ENCODE data around the gene CGN.

The CGN gene

GRCh38 chr1:151526735-151527525, 15.7 kb downstream of the CGN start:
- DNase-seq = no peak

- no peak for DNase-seq
Measured at GRCh38 chr1:151529211-151529702, 18.1 kb downstream of the CGN start.

- no peak for DNase-seq
Measured at GRCh38 chr1:151529781-151530180, 18.6 kb downstream of the CGN start.

GRCh38 chr1:151530461-151530860, 19.3 kb downstream of the CGN start:
- DNase-seq = no peak

- no peak for DNase-seq
Measured at GRCh38 chr1:151533870-151534269, 22.7 kb downstream of the CGN start.

- DNase-seq = peak; percentile 69
Measured at GRCh38 chr1:151534662-151535278, 23.6 kb downstream of the CGN start.

- no peak for DNase-seq
Measured at GRCh38 chr1:151535326-151536271, 24.4 kb downstream of the CGN start.

- no peak for DNase-seq
Measured at GRCh38 chr1:151536499-151536898, 25.3 kb downstream of the CGN start.

GRCh38 chr1:151537112-151537511, 25.9 kb downstream of the CGN start:
- DNase-seq = no peak

GRCh38 chr1:151539321-151540020, 28.3 kb downstream of the CGN start:
- peak; percentile 63 for DNase-seq

- DNase-seq = peak; percentile 95
Measured at GRCh38 chr1:151540021-151540981, 29.1 kb downstream of the CGN start, which contains the start of gene TUFT1. Gene TUFT1, plus strand, starts transcription at chr1:151540309. Its CDS starts 58 bp downstream, at chr1:151540367.

GRCh38 chr1:151540982-151541377, 29.8 kb downstream of the CGN start:
- no peak for DNase-seq

GRCh38 chr1:151541752-151542151, 30.6 kb downstream of the CGN start:
- DNase-seq = no peak

- no peak for DNase-seq
Measured at GRCh38 chr1:151542710-151543129, 31.5 kb downstream of the CGN start.

- DNase-seq = no peak
Measured at GRCh38 chr1:151545542-151545941, 34.4 kb downstream of the CGN start.

- DNase-seq = no peak
Measured at GRCh38 chr1:151546011-151546925, 35.1 kb downstream of the CGN start.

GRCh38 chr1:151547119-151547899, 36.1 kb downstream of the CGN start:
- no peak for DNase-seq

- DNase-seq = no peak
Measured at GRCh38 chr1:151547900-151548230, 36.7 kb downstream of the CGN start.

- DNase-seq = no peak
Measured at GRCh38 chr1:151549199-151549598, 38.0 kb downstream of the CGN start.
